Stimulated activated CD8-positive, alpha-beta memory T cell treated with anti-CD3 and anti-CD28 coated beads, Interleukin-12 subunit alpha, Interleukin-12 subunit beta, amount 100 ng/mL, for 24 hours (primary cell): ENCODE results near the gene ANKRD36.
A peak's percentile ranks its signal among the peaks of the same experiment; 100 is the strongest.
"Not testable (repeated sequence)": the region's sequence is repeated elsewhere in the genome, so short reads cannot be mapped to it uniquely, and the experiment has no call there.

Experiments used
- DNase-seq: peaks from one replicate; pipeline ENCODE4 v3.0.0-alpha.2; 2020; ENCODE audit errors: extremely low read depth

ANKRD36 gene

GRCh38 chr2:97113050-97113881 is at the start of gene ANKRD36:
Gene ANKRD36 (plus strand): TSS chr2:97113153. CDS start chr2:97113740, 587 bp downstream.
- DNase-seq, result peak; percentile 71

GRCh38 chr2:97066030-97066429 is 46.9 kb upstream of the ANKRD36 start:
- DNase-seq, result not testable (repeated sequence)

GRCh38 chr2:97067279-97068004 is 45.5 kb upstream of the ANKRD36 start:
- DNase-seq, result no peak

GRCh38 chr2:97068074-97068473 is 44.9 kb upstream of the ANKRD36 start:
- DNase-seq, result no peak

- not testable (repeated sequence) for DNase-seq
These were observed 44.2 kb upstream of the ANKRD36 start for GRCh38 chr2:97068722-97069121.

GRCh38 chr2:97070915-97071314 is 42.0 kb upstream of the ANKRD36 start:
- not testable (repeated sequence) for DNase-seq

- DNase-seq, result not testable (repeated sequence)
These were observed 35.7 kb upstream of the ANKRD36 start for GRCh38 chr2:97077213-97077612.

- not testable (repeated sequence) for DNase-seq
These were observed 32.1 kb upstream of the ANKRD36 start for GRCh38 chr2:97080855-97081254.

- DNase-seq, result not testable (repeated sequence)
These were observed 30.7 kb upstream of the ANKRD36 start for GRCh38 chr2:97082206-97082605.

- DNase-seq, result not testable (repeated sequence)
These were observed 29.4 kb upstream of the ANKRD36 start for GRCh38 chr2:97083516-97083915.

- DNase-seq, result not testable (repeated sequence)
These were observed 27.9 kb upstream of the ANKRD36 start for GRCh38 chr2:97085093-97085492.

- not testable (repeated sequence) for DNase-seq
These were observed 24.2 kb upstream of the ANKRD36 start for GRCh38 chr2:97088706-97089105.

- DNase-seq, result not testable (repeated sequence)
These were observed 20.0 kb upstream of the ANKRD36 start for GRCh38 chr2:97092946-97093345.

- DNase-seq, result not testable (repeated sequence)
These were observed 18.8 kb upstream of the ANKRD36 start for GRCh38 chr2:97093983-97094771.

GRCh38 chr2:97094772-97095611 is 18.0 kb upstream of the ANKRD36 start, which contains the start of gene FAHD2B:
Gene FAHD2B (minus strand): TSS chr2:97094882. CDS start chr2:97091706, 3,176 bp downstream.
- peak; percentile 66 for DNase-seq

- no peak for DNase-seq
These were observed 17.3 kb upstream of the ANKRD36 start for GRCh38 chr2:97095661-97096060.

GRCh38 chr2:97098786-97099372 is 14.1 kb upstream of the ANKRD36 start:
- not testable (repeated sequence) for DNase-seq

GRCh38 chr2:97106878-97107277 is 6.1 kb upstream of the ANKRD36 start:
- DNase-seq, result not testable (repeated sequence)

- DNase-seq, result not testable (repeated sequence)
These were observed 1.7 kb upstream of the ANKRD36 start for GRCh38 chr2:97111246-97111645.

- not testable (repeated sequence) for DNase-seq
These were observed 468 bp upstream of the ANKRD36 start for GRCh38 chr2:97112320-97113049.
